Measurements from ENCODE around the gene VCL. TPM values are rescaled to one million over a fixed set of nuclear protein-coding genes. Genes with fewer than 3 reads are reported as not detected.

Gene VCL
- 129 and 161 TPM in 2 replicates for total RNA-seq
- polyA plus RNA-seq: 255 and 316 TPM in 2 replicates
- polyA plus RNA-seq (2012): 209 and 287 TPM in 2 replicates
- polyA minus RNA-seq (ENCODE audit: low replicate concordance): 231 and 233 TPM in 2 replicates

DNA sequence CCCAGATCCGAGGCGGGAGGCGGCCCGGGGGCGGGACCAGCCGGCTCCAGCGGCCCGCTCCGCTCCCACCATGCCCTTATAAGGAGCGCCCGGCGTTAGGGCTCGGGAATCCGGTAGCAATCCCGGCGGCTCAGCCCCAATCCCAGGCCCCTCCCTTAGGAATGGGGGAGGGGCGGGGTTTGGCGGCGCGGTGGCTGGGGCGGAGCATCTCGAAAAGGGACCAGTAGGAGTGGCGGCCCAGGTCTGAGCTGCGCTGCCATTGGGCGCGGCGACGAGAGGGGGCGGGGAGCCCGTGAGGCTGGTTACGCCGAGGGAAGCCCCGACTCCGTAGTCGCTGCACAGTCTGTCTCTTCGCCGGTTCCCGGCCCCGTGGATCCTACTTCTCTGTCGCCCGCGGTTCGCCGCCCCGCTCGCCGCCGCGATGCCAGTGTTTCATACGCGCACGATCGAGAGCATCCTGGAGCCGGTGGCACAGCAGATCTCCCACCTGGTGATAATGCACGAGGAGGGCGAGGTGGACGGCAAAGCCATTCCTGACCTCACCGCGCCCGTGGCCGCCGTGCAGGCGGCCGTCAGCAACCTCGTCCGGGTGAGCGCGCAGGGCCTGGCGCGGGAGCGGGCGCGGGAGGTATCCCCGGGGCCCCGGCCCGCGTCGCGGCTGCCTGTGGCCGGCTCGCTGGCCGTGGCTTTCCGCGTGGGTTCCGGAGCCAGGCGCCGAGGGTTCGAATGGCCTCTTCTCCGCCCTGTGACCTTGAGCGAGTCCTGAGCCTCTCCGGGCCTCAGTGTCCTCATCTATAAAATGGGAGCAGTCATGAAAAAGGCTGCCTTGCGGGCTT lies at the start of gene VCL:
Gene VCL, plus strand, starts transcription at position 330 of the 836 bp plus-strand sequence. Its CDS starts 92 bp downstream, at position 422.
- Histone ChIP-seq H3K4me1 (ENCODE audit: control insufficient read depth, extremely low read depth, insufficient read depth, low read length) (peaks cover 2% of the 10 kb centered on the region), H4K20me1 (ENCODE audit: control insufficient read depth, extremely low read depth, insufficient read depth, low read length) (no peaks in the 10 kb centered on the region)

DNA sequence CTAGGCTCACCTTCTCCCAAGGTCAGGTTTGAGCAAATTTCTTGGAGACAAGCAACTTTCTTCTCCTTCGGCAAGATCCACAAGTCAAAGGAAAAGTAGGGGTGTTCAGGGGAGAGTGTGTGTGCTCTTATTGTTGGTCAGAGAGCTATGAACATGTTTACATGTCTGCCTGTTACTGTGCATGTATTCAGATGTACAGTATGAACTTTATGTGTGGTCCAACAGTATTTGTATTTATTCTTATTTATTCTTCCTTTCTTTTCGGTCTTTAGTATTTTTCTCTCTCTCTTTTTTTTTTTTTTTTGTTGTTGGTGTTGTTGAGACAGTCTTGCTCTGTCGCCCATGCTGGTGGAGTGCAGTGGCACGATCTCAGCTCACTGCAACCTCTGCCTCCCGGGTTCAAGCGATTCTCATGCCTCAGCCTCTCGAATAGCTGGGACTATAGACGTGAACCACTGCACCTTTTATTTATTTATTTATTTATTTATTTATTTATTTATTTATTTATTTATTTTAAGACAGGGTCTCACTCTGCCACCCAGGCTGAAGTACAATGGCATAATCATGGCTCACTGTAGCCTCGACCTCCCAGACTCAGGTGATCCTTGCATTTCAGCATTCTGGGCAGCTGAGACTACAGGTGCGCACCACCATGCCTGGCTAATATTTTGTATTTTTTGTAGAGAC lies 48.8 kb upstream of the VCL start:
- no peak for DNase-seq (ENCODE audit: low read depth in 2 of 2)
- Histone ChIP-seq H2AFZ (ENCODE audit: low read length) (no peak overlapping the region), H3K9me3 (ENCODE audit: control insufficient read depth, insufficient read depth, low read depth, low read length) (no peaks in the 10 kb centered on the region), H3K4me2 (ENCODE audit: extremely low read depth, insufficient read depth, low read length) (no peak overlapping the region), H3K79me2 (ENCODE audit: control insufficient read depth, insufficient read depth, low read length) (no peaks in the 10 kb centered on the region), H3K4me3 (replicated peaks in 1 of 4; ENCODE audit: control extremely low read depth in 1 of 4, insufficient read depth in 1 of 4, low read depth in 3 of 4, low read length in 4 of 4) (no peak overlapping the region), H3K27ac (ENCODE audit: insufficient read depth, low read length) (no peak overlapping the region), H3K36me3 (ENCODE audit: control insufficient read depth, insufficient read depth, low read length) (no peaks in the 10 kb centered on the region), H4K20me1 (ENCODE audit: control insufficient read depth, extremely low read depth, insufficient read depth, low read length) (no peaks in the 10 kb centered on the region), H3K9ac (ENCODE audit: insufficient read depth, low read length) (no peak overlapping the region), H3K4me1 (ENCODE audit: control insufficient read depth, extremely low read depth, insufficient read depth, low read length) (no peaks in the 10 kb centered on the region), H3K27me3 (ENCODE audit: control insufficient read depth, insufficient read depth, low read length) (no peaks in the 10 kb centered on the region)
- no peak for TF ChIP-seq EZH2 (IDR thresholded peaks at IDR 0.05; ENCODE audit: low read length, missing control alignments)
- TF ChIP-seq, protein P1, sequence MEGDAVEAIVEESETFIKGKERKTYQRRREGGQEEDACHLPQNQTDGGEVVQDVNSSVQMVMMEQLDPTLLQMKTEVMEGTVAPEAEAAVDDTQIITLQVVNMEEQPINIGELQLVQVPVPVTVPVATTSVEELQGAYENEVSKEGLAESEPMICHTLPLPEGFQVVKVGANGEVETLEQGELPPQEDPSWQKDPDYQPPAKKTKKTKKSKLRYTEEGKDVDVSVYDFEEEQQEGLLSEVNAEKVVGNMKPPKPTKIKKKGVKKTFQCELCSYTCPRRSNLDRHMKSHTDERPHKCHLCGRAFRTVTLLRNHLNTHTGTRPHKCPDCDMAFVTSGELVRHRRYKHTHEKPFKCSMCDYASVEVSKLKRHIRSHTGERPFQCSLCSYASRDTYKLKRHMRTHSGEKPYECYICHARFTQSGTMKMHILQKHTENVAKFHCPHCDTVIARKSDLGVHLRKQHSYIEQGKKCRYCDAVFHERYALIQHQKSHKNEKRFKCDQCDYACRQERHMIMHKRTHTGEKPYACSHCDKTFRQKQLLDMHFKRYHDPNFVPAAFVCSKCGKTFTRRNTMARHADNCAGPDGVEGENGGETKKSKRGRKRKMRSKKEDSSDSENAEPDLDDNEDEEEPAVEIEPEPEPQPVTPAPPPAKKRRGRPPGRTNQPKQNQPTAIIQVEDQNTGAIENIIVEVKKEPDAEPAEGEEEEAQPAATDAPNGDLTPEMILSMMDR (conservative IDR thresholded peaks at IDR 0.05 in 1 of 2, IDR thresholded peaks at IDR 0.05 in 1 of 2; ENCODE audit: low read depth in 1 of 2, low read length in 2 of 2): no peak

More for the DNA sequence above, at the start of gene VCL:
- Histone ChIP-seq H3K9me3 (ENCODE audit: control insufficient read depth, insufficient read depth, low read depth, low read length) (no peaks in the 10 kb centered on the region), H3K36me3 (ENCODE audit: control insufficient read depth, insufficient read depth, low read length) (peaks cover 3% of the 10 kb centered on the region), H2AFZ (ENCODE audit: low read length) (peak within 1 kb of the TSS; percentile 71), H3K79me2 (ENCODE audit: control insufficient read depth, insufficient read depth, low read length) (peaks cover 49% of the 10 kb centered on the region), H3K9ac (ENCODE audit: insufficient read depth, low read length) (peak within 1 kb of the TSS; percentile 91), H3K27me3 (ENCODE audit: control insufficient read depth, insufficient read depth, low read length) (no peaks in the 10 kb centered on the region), H3K4me3 (replicated peaks in 1 of 4; ENCODE audit: control extremely low read depth in 1 of 4, insufficient read depth in 1 of 4, low read depth in 3 of 4, low read length in 4 of 4) (peak within 1 kb of the TSS; percentile 51 to 89 (median 74)), H3K27ac (ENCODE audit: insufficient read depth, low read length) (peak within 1 kb of the TSS; percentile 95), H3K4me2 (ENCODE audit: extremely low read depth, insufficient read depth, low read length) (peak within 1 kb of the TSS; percentile 91)
- TF ChIP-seq, protein P1 (conservative IDR thresholded peaks at IDR 0.05 in 1 of 2, IDR thresholded peaks at IDR 0.05 in 1 of 2; ENCODE audit: low read depth in 1 of 2, low read length in 2 of 2): no peak
- no peak for TF ChIP-seq EZH2 (IDR thresholded peaks at IDR 0.05; ENCODE audit: low read length, missing control alignments)
- DNase-seq (ENCODE audit: low read depth in 2 of 2): peak; percentile 97 to 98
